PC-3 (cell line): ENCODE measurements around the gene ARID5A. TPM values are rescaled to one million over a fixed set of nuclear protein-coding genes. Genes with fewer than 3 reads are reported as not detected.
A peak's percentile ranks its signal among the peaks of the same experiment; 100 is the strongest.

Source experiments
- ATAC-seq: fragments of 200-7000 bp; cut with Tn5 transposase; 2 replicates; pipeline ENCODE4 v1.9.1; 2020; ENCODE audit warnings: mild to moderate bottlenecking, moderate library complexity
- BruUV-seq: library from RNA; stranded (reverse); fragments of 400-500 nt; replicated peaks from 2 replicates; lab custom pipeline; 2021; lab: Mats Ljungman, UMichigan
- CTCF ChIA-PET: fragments of 300-600 bp; sonication (Branson Sonifier 250); formaldehyde crosslinking; loops from one replicate; lab custom pipeline; 2022; ENCODE audit warnings: antibody characterized with exemption; lab: Charles Lee
- POLR2A ChIA-PET: fragments of 300-600 bp; sonication (Branson Sonifier 250); formaldehyde crosslinking; loops from one replicate; lab custom pipeline; 2022; ENCODE audit warnings: antibody characterized with exemption; ENCODE audit not compliant: unreplicated experiment; lab: Charles Lee
- DNase-seq: peaks from one replicate; pipeline ENCODE4 v3.0.0-alpha.2; 2015
- H2AFZ ChIP-seq: fragments of 300-600 bp; sonication (generic); 2 replicates; pipeline ENCODE4 v1.6.0; 2016; ENCODE audit warnings: antibody characterized with exemption, low read length
- H3F3A ChIP-seq: fragments of 300-600 bp; sonication (generic); one replicate; pipeline ENCODE4 v1.6.0; 2017; ENCODE audit warnings: antibody characterized with exemption, low read length, control low read depth, mild to moderate bottlenecking; ENCODE audit not compliant: unreplicated experiment
- H3K27ac ChIP-seq: fragments of 300-600 bp; sonication (generic); 2 replicates; pipeline ENCODE4 v1.5.1; 2016; ENCODE audit warnings: mild to moderate bottlenecking, low read length
- H3K27me3 ChIP-seq: fragments of 300-600 bp; sonication (generic); 2 replicates; pipeline ENCODE4 v1.6.1; 2016; ENCODE audit warnings: low read length, mixed read lengths
- H3K36me3 ChIP-seq: fragments of 300-600 bp; sonication (generic); 2 replicates; pipeline ENCODE4 v1.6.1; 2016; ENCODE audit warnings: low read depth, mixed run types, low read length, mixed read lengths
- H3K4me1 ChIP-seq: fragments of 300-600 bp; sonication (generic); 2 replicates; pipeline ENCODE4 v1.5.1; 2016; ENCODE audit warnings: low read length; ENCODE audit not compliant: insufficient read depth
- H3K4me2 ChIP-seq: fragments of 300-600 bp; sonication (generic); 2 replicates; pipeline ENCODE4 v1.6.0; 2016; ENCODE audit warnings: low read length
- H3K4me3 ChIP-seq: fragments of 300-600 bp; sonication (generic); 2 replicates; pipeline ENCODE4 v1.5.1; 2016; ENCODE audit warnings: mild to moderate bottlenecking, low read length, mixed read lengths
- H3K79me2 ChIP-seq: fragments of 300-600 bp; sonication (generic); 2 replicates; pipeline ENCODE4 v1.6.1; 2017; ENCODE audit warnings: low read length, mixed read lengths
- H3K9ac ChIP-seq: fragments of 300-600 bp; sonication (generic); 2 replicates; pipeline ENCODE4 v1.6.0; 2016; ENCODE audit warnings: mild to moderate bottlenecking, low read length
- H3K9me2 ChIP-seq: fragments of 300-600 bp; sonication (generic); replicated peaks from 2 replicates; pipeline ENCODE4 v1.6.1; 2016; ENCODE audit warnings: mixed run types, low read length, mixed read lengths
- H3K9me3 ChIP-seq: fragments of 300-600 bp; sonication (generic); 2 replicates; pipeline ENCODE4 v1.6.1; 2016; ENCODE audit warnings: low read length, mixed read lengths
- H4K20me1 ChIP-seq: fragments of 300-600 bp; sonication (generic); 2 replicates; pipeline ENCODE4 v1.6.1; 2016; ENCODE audit warnings: low read length, mixed read lengths
- CTCF ChIP-seq: fragments of 300-600 bp; sonication (generic); conservative IDR thresholded peaks from 2 replicates; pipeline ENCODE4 v1.5.1; 2017; ENCODE audit warnings: antibody characterized with exemption, low read depth, mild to moderate bottlenecking, low read length
- EZH2 ChIP-seq: fragments of 300-600 bp; sonication (generic); IDR thresholded peaks from one replicate; pipeline ENCODE4 v1.6.1; 2017; ENCODE audit warnings: antibody characterized with exemption, mild to moderate bottlenecking, low read length; ENCODE audit not compliant: unreplicated experiment
- EZH2phosphoT487 ChIP-seq: fragments of 300-600 bp; sonication (generic); IDR thresholded peaks from 2 replicates; pipeline ENCODE4 v1.6.1; 2018; ENCODE audit warnings: mild to moderate bottlenecking, antibody characterized with exemption, low read length, borderline replicate concordance
- intact Hi-C: fragments of 100-400 bp; cut with micrococcal nuclease; formaldehyde crosslinking; loops from 2 replicates; pipeline ENCODE4 v1.9.0; 2023
- total RNA-seq: library from RNA; depleted of rRNA; stranded (reverse); fragments of >200 nt; gene quantifications from 2 replicates; pipeline ENCODE4 v1.2.3, GENCODE V29; 2014

Gene ARID5A
- total RNA-seq, 1 experiment from 2014 or later = 8.2 TPM

DNA sequence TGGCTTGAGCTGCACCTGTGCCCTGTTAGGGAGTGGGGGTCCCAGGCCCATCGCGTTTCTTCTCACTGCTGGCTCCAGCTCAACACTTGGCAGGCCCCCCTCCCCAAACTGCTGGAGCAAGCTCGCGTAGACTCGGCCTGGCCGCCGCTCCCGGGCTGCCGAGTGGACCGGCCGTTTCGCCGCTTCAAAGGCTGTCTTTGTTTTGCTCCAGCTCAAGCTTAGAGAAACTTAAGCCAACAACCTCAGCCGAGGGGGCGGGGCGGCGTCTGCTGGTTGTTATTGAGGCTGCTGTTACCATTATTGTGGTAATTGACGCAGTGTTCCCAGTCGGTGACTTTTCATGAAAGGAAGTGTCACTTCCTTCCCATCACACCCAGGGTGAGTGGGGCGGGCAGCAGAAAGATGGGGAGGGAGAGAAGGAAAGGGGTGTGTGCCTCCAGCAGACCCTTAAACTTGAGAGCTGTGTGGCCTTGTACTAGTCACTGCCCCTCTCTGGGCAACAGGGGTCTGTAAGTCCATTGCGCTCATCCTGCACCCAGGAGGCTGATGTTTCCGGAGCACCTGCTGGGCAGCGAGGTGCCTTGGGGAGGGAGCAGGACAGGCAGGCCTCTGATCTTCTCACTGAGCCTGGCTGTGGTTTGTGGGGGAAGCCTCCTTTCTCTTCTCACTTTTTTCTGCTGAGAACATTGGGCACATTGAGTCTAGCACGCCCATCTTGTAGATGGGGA lies 2.1 kb downstream of the ARID5A start:
- H3K4me3 ChIP-seq = no peak overlapping the region
- no peak for ATAC-seq
- DNase-seq = no peak
- TF ChIP-seq CTCF (no peak), EZH2phosphoT487 (no peak), EZH2 (no peak)
- H3K79me2 ChIP-seq = no peaks in the 10 kb centered on the region
- H4K20me1 ChIP-seq = no peaks in the 10 kb centered on the region
- intact Hi-C loops = no loop called here
- no peaks in the 10 kb centered on the region for H3K36me3 ChIP-seq
- no peaks in the 10 kb centered on the region for H3F3A ChIP-seq
- H3K4me2 ChIP-seq = no peak overlapping the region
- H3K9me2 ChIP-seq = no peaks in the 10 kb centered on the region
- no peak overlapping the region for H3K27ac ChIP-seq
- peaks cover 25% of the 10 kb centered on the region for H3K4me1 ChIP-seq
- ChIA-PET POLR2A (no interaction called here), CTCF (no interaction called here)
- H3K27me3 ChIP-seq = no peaks in the 10 kb centered on the region
- no peaks in the 10 kb centered on the region for H3K9me3 ChIP-seq
- BruUV-seq = no TSS peak
- no peak overlapping the region for H3K9ac ChIP-seq
- H2AFZ ChIP-seq = no peak overlapping the region

DNA sequence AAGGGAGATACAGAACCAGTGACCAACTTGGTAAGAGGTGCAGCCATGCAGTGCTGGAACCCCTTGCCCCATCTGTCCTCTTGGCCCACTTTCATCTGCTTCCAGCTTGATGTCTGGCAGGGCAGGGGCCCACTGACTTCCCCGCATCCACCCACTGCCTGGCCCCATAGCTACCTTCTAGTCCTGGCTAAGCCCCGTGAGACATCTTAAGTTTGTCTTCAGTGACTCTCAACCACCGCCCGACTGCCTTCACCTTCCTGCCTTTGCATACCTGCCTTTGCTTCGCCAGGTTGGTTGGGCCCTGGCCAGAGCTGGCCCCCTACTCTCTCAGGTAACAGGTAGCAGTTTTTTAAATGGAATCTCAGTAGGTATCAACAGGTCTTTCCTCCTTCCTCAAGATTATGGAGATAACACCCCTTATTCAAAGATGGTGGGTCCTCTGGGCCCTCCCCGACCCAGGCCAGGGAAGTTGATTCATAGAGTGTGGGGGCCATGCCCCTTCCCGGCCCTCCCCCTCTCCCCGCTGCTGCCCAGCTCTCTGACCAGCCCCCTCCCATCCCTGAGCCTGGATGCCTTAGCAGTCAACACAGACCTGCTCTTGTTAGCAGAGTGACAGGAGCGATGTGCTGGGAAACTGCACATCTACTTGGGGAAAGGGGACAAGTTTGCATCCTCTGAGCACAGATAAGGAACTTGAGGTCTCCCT lies 2.8 kb downstream of the ARID5A start:
- H3K9me2 ChIP-seq = no peaks in the 10 kb centered on the region
- no peak overlapping the region for H2AFZ ChIP-seq
- ATAC-seq (no peak), DNase-seq (no peak)
- H4K20me1 ChIP-seq = no peaks in the 10 kb centered on the region
- intact Hi-C loops = no loop called here
- no peaks in the 10 kb centered on the region for H3F3A ChIP-seq
- no peaks in the 10 kb centered on the region for H3K36me3 ChIP-seq
- no peak for TF ChIP-seq CTCF
- TF ChIP-seq EZH2phosphoT487 = no peak
- TF ChIP-seq EZH2 = no peak
- BruUV-seq = no TSS peak
- ChIA-PET POLR2A (no interaction called here), CTCF (interaction anchor here (1.2 to 1.5 kb wide), 2 partner anchors 11 to 15 kb away, joined by 3 to 7 read pairs; no protein-coding TSS in a partner anchor)
- H3K4me2 ChIP-seq = peak overlapping the region; percentile 44; the same call in 1 of the 2 replicates
- no peak overlapping the region for H3K9ac ChIP-seq
- H3K9me3 ChIP-seq = no peaks in the 10 kb centered on the region
- no peak overlapping the region for H3K4me3 ChIP-seq
- no peak overlapping the region for H3K27ac ChIP-seq
- no peaks in the 10 kb centered on the region for H3K27me3 ChIP-seq
- H3K79me2 ChIP-seq = no peaks in the 10 kb centered on the region
- H3K4me1 ChIP-seq = peaks cover 21% of the 10 kb centered on the region
